ENCODE data around the gene ZFHX3. TPM values are rescaled to one million over a fixed set of nuclear protein-coding genes. Genes with fewer than 3 reads are reported as not detected.

ZFHX3 gene
- total RNA-seq, 1 experiment from 2014 or later, result 21.8 TPM

DNA sequence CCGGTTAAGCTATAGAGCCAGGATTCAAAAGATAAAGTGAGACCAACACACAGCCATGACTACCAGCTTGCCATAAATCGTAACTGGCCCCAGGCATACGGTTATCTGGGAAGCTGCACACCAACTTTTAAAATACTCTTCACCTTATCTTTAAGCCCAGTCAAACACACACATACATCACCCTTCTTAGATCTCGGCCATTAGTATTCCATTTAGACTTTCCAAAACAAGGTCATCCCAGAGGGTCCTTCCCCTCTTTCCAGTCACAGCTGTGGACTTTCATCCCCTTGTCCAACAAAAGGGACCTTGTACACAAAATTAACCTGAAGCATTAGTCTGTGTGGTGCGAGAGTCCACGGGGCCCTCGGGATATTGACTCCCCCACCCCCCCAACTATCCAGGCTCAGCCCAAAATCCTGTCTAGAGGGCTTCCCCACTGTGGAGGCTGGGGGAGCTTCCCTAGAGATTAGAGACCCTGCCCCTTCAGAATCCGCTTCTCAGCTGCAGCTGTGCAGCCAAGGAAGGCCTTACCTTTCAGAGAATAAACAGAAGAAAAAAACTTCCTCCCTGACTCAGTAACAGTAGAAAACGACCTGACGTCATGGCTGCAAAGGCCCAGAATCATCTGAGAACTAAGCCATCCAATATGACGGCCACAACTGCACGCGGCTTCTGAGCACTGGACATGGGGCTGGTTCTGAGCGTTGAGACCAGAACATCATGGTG, 9.9 kb downstream of the ZFHX3 start:
- TF ChIP-seq EZH2 (IDR thresholded peaks at IDR 0.05; ENCODE audit: borderline replicate concordance, low read depth, low read length, poor library complexity, severe bottlenecking), result no peak
- TF ChIP-seq, protein P1, sequence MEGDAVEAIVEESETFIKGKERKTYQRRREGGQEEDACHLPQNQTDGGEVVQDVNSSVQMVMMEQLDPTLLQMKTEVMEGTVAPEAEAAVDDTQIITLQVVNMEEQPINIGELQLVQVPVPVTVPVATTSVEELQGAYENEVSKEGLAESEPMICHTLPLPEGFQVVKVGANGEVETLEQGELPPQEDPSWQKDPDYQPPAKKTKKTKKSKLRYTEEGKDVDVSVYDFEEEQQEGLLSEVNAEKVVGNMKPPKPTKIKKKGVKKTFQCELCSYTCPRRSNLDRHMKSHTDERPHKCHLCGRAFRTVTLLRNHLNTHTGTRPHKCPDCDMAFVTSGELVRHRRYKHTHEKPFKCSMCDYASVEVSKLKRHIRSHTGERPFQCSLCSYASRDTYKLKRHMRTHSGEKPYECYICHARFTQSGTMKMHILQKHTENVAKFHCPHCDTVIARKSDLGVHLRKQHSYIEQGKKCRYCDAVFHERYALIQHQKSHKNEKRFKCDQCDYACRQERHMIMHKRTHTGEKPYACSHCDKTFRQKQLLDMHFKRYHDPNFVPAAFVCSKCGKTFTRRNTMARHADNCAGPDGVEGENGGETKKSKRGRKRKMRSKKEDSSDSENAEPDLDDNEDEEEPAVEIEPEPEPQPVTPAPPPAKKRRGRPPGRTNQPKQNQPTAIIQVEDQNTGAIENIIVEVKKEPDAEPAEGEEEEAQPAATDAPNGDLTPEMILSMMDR (conservative IDR thresholded peaks at IDR 0.05; ENCODE audit: low read depth, low read length), result no peak
- peaks cover 54% of the 10 kb centered on the region for H3K4me1 ChIP-seq (ENCODE audit: insufficient read depth, low read length, poor library complexity, severe bottlenecking)
- no peaks in the 10 kb centered on the region for H3K9me3 ChIP-seq (ENCODE audit: low read depth, low read length, poor library complexity, severe bottlenecking)
- ChIA-PET POLR2A (ENCODE audit: low non-redundant PET) (interaction anchor here (0.6 kb wide), 1 partner anchor 59 kb away, joined by 3 read pairs; no protein-coding TSS in a partner anchor), CTCF (interaction anchor here (0.6 kb wide), 1 partner anchor 158 kb away, joined by 12 read pairs; no protein-coding TSS in a partner anchor)
- H3K4me3 ChIP-seq (ENCODE audit: low read depth, low read length, poor library complexity, severe bottlenecking), result no peak overlapping the region
- BruUV-seq (replicated peaks), result no TSS peak
- no peak for DNase-seq (ENCODE audit: low spot score)
- peak overlapping the region; percentile 46 for H3K27ac ChIP-seq (ENCODE audit: low read depth, low read length, poor library complexity, severe bottlenecking)
- H3K36me3 ChIP-seq (ENCODE audit: insufficient read depth, low read length, poor library complexity, severe bottlenecking), result no peaks in the 10 kb centered on the region
- intact Hi-C loops (cut with micrococcal nuclease; ENCODE audit: unreplicated experiment), result no loop called here
- no peaks in the 10 kb centered on the region for H3K27me3 ChIP-seq (replicated peaks; ENCODE audit: insufficient read depth, low read depth, low read length, poor library complexity)

DNA sequence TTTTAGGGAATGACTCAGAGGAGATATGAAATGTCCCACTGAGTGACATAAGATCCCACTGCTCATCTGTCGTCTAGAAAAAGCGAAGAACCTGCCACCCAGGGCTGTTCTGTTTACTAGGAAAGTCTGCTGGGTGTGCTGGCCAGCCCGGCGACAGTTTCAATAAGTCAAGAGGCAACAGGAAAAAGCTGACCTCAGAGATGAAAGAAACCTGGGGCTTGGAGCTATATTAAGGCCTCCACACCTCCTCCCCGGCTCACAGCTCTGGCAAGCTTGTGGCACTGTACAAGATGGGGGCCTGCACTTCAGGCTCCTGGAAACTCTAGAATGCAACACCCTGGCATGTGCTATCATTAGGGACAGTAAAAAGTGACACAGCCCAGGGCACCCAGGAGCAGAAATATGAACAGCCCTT, 10.6 kb downstream of the ZFHX3 start:
- BruUV-seq (replicated peaks), result no TSS peak
- no peak for TF ChIP-seq EZH2 (IDR thresholded peaks at IDR 0.05; ENCODE audit: borderline replicate concordance, low read depth, low read length, poor library complexity, severe bottlenecking)
- TF ChIP-seq, protein P1 (conservative IDR thresholded peaks at IDR 0.05; ENCODE audit: low read depth, low read length), result no peak
- intact Hi-C loops (cut with micrococcal nuclease; ENCODE audit: unreplicated experiment), result no loop called here
- Histone ChIP-seq H3K4me3 (ENCODE audit: low read depth, low read length, poor library complexity, severe bottlenecking) (no peak overlapping the region), H3K36me3 (ENCODE audit: insufficient read depth, low read length, poor library complexity, severe bottlenecking) (no peaks in the 10 kb centered on the region), H3K27me3 (replicated peaks; ENCODE audit: insufficient read depth, low read depth, low read length, poor library complexity) (no peaks in the 10 kb centered on the region), H3K27ac (ENCODE audit: low read depth, low read length, poor library complexity, severe bottlenecking) (peak overlapping the region; percentile 46), H3K9me3 (ENCODE audit: low read depth, low read length, poor library complexity, severe bottlenecking) (no peaks in the 10 kb centered on the region), H3K4me1 (ENCODE audit: insufficient read depth, low read length, poor library complexity, severe bottlenecking) (peaks cover 60% of the 10 kb centered on the region)
- CTCF ChIA-PET, result interaction anchor here (0.6 kb wide), 1 partner anchor 157 kb away, joined by 12 read pairs; no protein-coding TSS in a partner anchor
- POLR2A ChIA-PET (ENCODE audit: low non-redundant PET), result interaction anchor here (0.6 kb wide), 1 partner anchor 58 kb away, joined by 3 read pairs; no protein-coding TSS in a partner anchor
- peak; percentile 45 for DNase-seq (ENCODE audit: low spot score)

DNA sequence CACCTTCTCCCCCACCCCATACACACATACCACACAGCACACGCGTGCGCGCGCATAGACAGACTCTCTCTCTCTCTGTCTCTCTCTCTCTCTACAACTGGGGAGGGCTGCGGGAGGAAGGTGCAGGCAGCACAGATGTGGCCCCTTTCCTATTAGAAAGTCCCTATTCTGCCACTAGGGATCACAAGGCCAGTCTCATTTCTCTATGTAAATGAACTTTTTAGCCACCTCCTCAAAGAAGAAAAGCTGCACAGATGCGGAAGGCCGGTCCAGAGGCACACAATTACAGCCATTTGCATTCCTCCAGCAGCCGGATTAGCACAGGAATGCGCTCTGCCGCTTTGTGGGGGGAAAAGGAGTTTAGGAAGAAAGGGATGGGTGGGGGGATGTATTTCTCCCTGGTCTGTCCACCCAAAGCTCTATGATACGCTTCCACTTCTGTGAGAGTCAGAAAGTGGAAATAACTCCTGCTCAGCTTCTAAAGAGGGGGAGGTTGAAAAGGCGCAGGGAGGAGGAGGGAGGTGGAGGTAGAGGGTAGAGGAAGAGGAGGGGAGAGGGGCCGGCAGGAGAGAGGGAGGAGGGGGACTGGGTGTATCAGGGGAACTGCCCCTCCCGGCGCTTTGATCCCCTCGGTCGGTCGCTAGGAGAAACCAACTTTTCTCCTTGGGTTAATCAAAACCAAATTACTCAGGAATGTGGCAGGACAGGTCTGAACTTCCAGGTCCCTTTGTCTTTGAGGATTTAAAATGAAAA, 11.7 kb downstream of the ZFHX3 start:
- no TSS peak for BruUV-seq (replicated peaks)
- Histone ChIP-seq H3K4me1 (ENCODE audit: insufficient read depth, low read length, poor library complexity, severe bottlenecking) (peaks cover 60% of the 10 kb centered on the region), H3K4me3 (ENCODE audit: low read depth, low read length, poor library complexity, severe bottlenecking) (no peak overlapping the region), H3K27ac (ENCODE audit: low read depth, low read length, poor library complexity, severe bottlenecking) (peak overlapping the region; percentile 46), H3K9me3 (ENCODE audit: low read depth, low read length, poor library complexity, severe bottlenecking) (no peaks in the 10 kb centered on the region), H3K36me3 (ENCODE audit: insufficient read depth, low read length, poor library complexity, severe bottlenecking) (no peaks in the 10 kb centered on the region), H3K27me3 (replicated peaks; ENCODE audit: insufficient read depth, low read depth, low read length, poor library complexity) (no peaks in the 10 kb centered on the region)
- ChIA-PET CTCF (interaction anchor here (0.6 kb wide), 1 partner anchor 36 kb away, joined by 12 read pairs; no protein-coding TSS in a partner anchor), POLR2A (ENCODE audit: low non-redundant PET) (no interaction called here)
- DNase-seq (ENCODE audit: low spot score), result peak; percentile 40
- TF ChIP-seq EZH2 (IDR thresholded peaks at IDR 0.05; ENCODE audit: borderline replicate concordance, low read depth, low read length, poor library complexity, severe bottlenecking), result no peak
- TF ChIP-seq, protein P1 (conservative IDR thresholded peaks at IDR 0.05; ENCODE audit: low read depth, low read length), result no peak
- intact Hi-C loops (cut with micrococcal nuclease; ENCODE audit: unreplicated experiment), result no loop called here

All from A673 (cell line).